HG03039 (cell line): ENCODE data around the gene PDLIM7.
A peak's percentile ranks its signal among the peaks of the same experiment; 100 is the strongest.

Experiments used
- ATAC-seq: cut with Tn5 transposase; IDR thresholded peaks from one replicate; pipeline ENCODE4 v1.9.1; 2021; ENCODE audit warnings: mild to moderate bottlenecking, moderate library complexity; ENCODE audit not compliant: unreplicated experiment

Gene PDLIM7

GRCh38 chr5:177446200-177447065 lies 51.0 kb downstream of the PDLIM7 start, which contains the start of gene PRR7:
Gene PRR7, plus strand, starts transcription at chr5:177446814. Its CDS starts 8,254 bp downstream, at chr5:177455068.
- peak; percentile 35 for ATAC-seq

GRCh38 chr5:177445917-177446199 lies 51.5 kb downstream of the PDLIM7 start:
- ATAC-seq = no peak

GRCh38 chr5:177445052-177445916 lies 52.1 kb downstream of the PDLIM7 start:
- ATAC-seq = no peak

- no peak for ATAC-seq
Measured at GRCh38 chr5:177444106-177445051, 53.0 kb downstream of the PDLIM7 start.

- no peak for ATAC-seq
Measured at GRCh38 chr5:177443144-177443983, 54.0 kb downstream of the PDLIM7 start.

- no peak for ATAC-seq
Measured at GRCh38 chr5:177442066-177442826, 55.2 kb downstream of the PDLIM7 start.

- ATAC-seq = no peak
Measured at GRCh38 chr5:177440990-177441780, 56.2 kb downstream of the PDLIM7 start.

GRCh38 chr5:177440211-177440989 lies 57.0 kb downstream of the PDLIM7 start:
- no peak for ATAC-seq

- no peak for ATAC-seq
Measured at GRCh38 chr5:177439518-177440053, 57.8 kb downstream of the PDLIM7 start.

- no peak for ATAC-seq
Measured at GRCh38 chr5:177438468-177438867, 58.9 kb downstream of the PDLIM7 start.

GRCh38 chr5:177437623-177438022 lies 59.8 kb downstream of the PDLIM7 start:
- ATAC-seq = no peak

GRCh38 chr5:177435847-177436536 lies 61.4 kb downstream of the PDLIM7 start:
- ATAC-seq = no peak

GRCh38 chr5:177434942-177435738 lies 62.3 kb downstream of the PDLIM7 start:
- ATAC-seq = no peak

- ATAC-seq = no peak
Measured at GRCh38 chr5:177434437-177434836, 63.0 kb downstream of the PDLIM7 start.

- ATAC-seq = no peak
Measured at GRCh38 chr5:177433658-177434217, 63.7 kb downstream of the PDLIM7 start.
